Activated CD8-positive, alpha-beta memory T cell treated with anti-CD3 and anti-CD28 coated beads, Interleukin-2, amount 50 U/mL, for 4 hours (primary cell): ENCODE results near the gene SPRN.
"Not testable (repeated sequence)": the region's sequence is repeated elsewhere in the genome, so short reads cannot be mapped to it uniquely, and the experiment has no call there.

Experiments used
- DNase-seq: peaks from one replicate; pipeline ENCODE4 v3.0.0-alpha.2; 2020

SPRN gene, protein sequence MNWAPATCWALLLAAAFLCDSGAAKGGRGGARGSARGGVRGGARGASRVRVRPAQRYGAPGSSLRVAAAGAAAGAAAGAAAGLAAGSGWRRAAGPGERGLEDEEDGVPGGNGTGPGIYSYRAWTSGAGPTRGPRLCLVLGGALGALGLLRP

GRCh38 chr10:133424601-133425000, at the start of gene SPRN:
SPRN (minus strand) TSS chr10:133424625; CDS start chr10:133423681, 944 bp downstream.
- not testable (repeated sequence) for DNase-seq

DNA sequence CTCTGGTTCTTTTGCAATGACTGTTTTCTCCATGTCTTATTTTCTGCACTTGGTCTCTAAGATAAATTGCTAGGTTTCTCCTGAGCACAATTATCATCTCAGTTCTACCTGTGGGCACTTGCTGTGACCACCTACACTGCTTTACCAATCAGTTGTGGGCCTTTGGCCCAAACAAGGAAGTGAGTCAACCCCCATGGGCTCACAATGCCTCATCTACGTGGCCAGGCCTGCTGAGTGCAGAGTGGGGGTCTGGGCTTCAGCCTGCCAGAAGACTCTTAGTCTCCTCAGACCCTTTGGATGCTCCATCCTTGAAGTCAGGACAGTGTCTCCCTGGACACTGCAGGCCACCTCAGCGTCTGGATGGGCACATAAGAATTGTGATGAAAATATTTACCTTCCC, 49.6 kb upstream of the SPRN start:
- DNase-seq: no peak

GRCh38 chr10:133473270-133473669, 48.8 kb upstream of the SPRN start:
- DNase-seq: no peak

DNA sequence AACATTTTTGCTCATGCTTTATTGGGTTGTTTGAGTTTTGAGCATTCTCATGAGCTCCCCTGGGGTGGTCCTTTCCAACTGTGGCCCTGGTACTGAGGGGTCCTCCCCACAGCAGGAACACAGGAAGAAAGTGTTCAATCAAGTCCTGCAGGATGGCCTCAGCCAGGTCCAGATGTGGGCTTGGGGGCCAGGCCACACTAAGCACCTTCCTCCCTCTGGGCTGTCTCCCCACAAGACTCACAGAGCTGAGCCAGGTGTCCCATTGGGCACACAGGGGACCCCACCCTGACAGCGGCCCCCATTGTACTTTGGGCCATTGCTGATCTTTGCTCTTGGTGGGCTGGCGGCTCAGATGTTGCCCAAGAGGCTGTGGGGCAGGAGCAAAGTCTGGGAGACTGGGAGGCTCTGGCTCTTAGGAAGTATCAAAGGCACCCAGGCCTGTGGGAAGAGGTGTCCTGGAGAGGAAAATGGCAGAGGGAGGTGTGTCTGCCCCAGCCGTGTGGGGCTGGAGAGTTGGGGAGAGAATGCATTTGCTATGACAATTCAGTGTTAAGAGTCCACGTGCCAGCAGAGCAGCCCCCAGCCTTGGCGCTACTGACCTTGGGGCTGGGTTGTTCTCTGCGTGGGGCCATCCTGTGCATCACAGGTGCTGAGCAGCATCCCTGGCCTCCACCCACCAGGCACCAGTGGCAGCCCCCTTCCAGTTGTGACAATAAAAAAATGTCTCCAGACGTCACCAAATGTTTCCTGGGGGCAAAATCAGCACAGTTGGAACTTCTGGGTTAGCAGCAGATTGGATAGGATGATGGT, 47.1 kb upstream of the SPRN start:
- no peak for DNase-seq

- not testable (repeated sequence) for DNase-seq
Measured at GRCh38 chr10:133469205-133469604, 44.8 kb upstream of the SPRN start.

DNA sequence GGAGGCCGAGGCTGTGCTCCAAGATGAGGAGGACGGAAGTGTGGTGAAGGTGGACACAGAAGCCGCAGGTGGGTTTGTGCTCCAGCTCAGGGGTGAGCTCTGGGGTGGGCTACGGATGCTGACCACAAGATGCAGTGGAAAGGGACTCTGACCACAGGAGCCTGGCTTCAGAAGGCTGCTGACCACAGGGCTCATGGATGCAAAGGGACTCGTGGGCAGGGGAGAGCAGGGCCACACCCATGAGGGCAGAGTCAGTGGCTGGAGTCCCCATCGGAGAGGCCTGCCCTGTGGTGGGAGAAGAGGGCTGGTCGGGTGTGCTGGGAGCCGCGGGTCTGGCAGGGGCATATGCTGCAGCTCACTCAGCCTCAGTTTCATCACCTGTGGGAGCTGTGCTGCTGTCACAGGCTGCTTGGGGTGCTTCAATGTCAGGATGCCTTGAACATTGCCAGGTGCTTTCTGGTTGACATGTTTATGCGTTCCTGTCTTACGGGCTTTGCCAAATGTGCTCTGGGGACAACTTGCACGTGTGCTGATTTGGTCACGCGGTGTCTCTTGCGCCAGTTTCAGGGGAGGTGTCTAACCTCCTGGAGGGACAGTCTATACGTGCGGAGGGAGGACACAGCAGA, 43.0 kb upstream of the SPRN start:
- no peak for DNase-seq

GRCh38 chr10:133466683-133467275, 42.4 kb upstream of the SPRN start:
- no peak for DNase-seq

DNA sequence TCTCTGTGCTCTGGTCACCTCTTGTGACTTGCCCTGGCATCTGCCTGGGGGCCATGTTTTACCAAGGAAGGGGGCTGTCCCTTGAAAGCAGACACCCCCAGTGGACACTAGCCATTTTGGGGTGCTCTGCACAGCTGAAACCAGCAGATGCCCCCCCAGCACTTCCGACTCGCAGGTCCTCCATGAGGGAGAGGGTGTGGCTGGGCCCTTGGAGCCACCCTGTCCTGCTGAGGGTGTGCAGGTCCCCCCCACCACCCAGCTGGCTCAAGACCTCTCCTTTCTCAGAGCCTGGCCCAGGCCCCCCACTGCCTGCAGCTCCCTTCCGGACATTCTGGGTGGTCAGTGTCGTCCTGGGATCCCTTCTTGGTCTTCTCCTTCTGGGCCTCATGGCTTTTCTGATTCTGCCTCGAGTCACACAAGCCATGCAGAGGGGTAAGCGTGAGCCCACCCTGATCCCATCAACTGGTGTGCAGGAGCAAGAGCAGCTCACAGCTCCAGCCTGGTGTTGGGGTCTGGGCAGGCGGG, 41.6 kb upstream of the SPRN start:
- DNase-seq: no peak

GRCh38 chr10:133465191-133465949, 40.9 kb upstream of the SPRN start:
- no peak for DNase-seq

DNA sequence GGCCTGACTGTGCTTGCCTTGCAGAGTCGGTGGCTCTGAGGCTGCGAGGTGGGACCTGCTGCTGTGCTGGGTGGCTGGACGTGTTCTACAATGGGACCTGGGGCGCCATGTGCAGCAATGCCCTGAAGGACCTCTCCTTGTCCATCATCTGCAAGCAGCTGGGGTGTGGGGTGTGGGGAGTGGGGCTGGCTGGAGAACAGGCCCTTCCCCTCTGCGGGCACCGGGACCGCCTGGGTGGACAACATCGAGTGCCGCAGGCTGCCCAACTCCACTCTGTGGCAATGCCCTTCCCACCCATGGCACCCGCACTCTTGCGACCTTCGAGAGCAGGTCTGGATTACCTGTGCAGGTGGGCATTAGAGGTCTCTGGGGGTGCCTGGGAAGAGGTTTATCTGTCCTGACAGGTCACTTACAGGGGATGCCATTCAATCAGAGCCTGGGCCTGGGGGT, 40.2 kb upstream of the SPRN start:
- DNase-seq: no peak

DNA sequence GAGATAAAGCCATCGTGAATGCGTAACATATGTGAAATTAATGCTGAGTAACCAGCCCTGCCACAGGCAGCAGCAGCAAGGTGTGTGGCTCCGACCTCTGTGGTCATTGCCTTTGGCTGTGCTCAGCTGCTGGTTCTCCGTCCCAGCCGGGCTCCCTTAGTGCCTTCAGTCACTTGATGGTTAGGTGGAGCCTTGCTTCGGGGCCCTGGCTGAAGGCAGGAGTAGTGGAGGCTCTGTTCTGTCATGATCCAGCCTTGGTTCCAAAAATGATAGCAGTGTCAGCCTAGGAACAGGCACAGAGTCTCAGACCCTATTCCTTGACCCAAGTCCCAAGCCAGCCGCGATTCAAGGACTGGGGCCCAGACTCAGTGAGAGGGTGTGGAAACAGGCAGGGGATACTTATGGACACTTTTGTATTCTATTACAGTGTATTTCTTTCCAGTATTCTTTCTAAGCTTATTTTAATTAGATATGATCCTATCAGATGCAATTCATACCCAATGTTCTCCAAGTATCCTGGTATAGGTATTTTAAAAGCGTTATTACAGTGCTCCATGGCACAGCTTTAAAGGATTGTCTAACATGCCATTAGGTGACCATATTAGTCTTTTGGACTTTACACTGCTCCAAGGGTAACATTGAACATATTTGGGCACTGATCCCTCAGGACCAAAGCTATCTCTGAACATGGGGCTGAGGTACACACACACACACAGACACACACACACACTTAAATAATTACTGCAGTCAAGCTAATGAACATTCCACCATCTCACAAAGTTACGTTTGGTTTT, 38.3 kb upstream of the SPRN start:
- no peak for DNase-seq

- DNase-seq: no peak
Measured at GRCh38 chr10:133461841-133462240, 37.4 kb upstream of the SPRN start.

DNA sequence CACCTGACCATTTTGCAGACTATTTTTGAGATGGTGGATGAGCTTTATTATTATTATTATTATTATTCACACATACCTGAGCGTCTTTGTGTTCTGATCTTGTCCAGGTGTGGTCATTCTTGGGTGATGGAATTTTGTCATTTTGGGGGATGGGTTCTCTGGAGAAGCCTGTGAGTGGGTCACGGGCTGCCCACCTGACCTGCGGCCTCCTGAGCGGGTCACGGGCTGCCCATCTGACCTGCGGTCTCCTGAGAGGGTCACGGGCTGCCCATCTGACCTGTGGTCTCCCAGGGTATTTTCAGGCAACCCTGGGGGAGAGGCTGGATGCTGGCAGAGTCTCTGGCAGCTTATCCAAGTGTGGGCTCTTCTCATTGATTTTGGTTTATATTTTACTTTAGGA, 36.6 kb upstream of the SPRN start:
- no peak for DNase-seq

DNA sequence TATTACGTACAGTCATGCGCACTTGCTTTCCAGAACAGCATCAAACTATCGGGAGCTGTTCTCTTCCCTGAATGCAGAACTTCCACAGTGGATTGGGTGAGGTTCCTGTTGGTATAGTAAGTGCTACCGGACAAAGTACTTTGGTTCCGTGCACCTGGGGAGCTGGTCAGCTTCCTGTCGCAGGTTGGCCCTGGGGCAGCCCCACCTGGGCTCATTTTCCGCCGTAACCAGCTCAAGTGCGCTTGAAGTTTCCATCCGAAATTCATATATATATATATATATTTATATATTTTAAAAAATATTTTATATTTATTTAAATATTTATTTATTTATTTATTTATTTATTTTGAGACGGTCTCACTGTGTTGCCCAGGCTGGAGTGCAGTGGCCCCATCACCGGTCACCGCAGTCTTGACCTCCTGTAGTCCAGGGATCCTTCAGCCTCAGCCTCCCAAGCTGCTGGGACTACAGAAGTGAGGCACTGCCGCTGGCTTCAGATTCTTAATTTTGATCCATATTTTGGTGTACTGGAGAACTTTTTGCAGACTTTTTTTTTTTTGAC, 35.9 kb upstream of the SPRN start:
- no peak for DNase-seq

- DNase-seq: no peak
Measured at GRCh38 chr10:133459454-133460207, 35.2 kb upstream of the SPRN start.

DNA sequence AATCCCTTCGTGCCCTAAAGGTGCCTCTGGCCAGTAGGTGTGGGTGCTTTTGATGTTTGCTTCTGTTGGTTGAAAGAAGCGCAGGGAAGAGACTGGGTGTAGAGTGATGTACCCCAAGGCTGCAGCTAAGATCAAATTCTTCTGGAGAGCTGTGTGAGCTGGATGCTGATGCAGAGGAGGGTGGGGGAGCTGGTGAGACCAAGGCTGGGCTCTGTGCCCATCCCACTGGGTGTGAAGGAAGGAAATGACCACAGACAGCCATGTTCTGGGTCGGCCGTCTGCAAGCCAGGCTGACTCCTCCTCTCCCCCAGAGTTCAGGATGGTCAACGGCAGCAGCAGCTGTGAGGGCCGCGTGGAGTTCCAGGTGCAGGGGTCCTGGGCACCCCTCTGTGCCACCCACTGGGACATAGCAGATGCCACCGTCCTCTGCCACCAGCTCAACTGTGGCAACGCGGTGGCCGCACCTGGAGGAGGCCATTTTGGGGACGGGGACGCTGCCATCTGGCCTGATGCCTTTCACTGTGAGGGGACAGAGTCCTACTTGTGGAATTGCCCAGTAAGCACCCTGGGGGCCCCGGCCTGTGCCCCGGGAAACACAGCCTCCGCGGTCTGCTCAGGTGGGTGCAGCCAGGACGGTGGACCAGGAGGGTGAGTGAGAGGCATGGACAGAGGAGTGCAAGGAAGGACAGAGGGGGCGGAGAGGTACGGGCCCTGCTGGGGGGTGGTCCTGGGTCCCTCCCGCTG, 34.5 kb upstream of the SPRN start:
- no peak for DNase-seq

- DNase-seq: no peak
Measured at GRCh38 chr10:133458021-133458709, 33.7 kb upstream of the SPRN start.

DNA sequence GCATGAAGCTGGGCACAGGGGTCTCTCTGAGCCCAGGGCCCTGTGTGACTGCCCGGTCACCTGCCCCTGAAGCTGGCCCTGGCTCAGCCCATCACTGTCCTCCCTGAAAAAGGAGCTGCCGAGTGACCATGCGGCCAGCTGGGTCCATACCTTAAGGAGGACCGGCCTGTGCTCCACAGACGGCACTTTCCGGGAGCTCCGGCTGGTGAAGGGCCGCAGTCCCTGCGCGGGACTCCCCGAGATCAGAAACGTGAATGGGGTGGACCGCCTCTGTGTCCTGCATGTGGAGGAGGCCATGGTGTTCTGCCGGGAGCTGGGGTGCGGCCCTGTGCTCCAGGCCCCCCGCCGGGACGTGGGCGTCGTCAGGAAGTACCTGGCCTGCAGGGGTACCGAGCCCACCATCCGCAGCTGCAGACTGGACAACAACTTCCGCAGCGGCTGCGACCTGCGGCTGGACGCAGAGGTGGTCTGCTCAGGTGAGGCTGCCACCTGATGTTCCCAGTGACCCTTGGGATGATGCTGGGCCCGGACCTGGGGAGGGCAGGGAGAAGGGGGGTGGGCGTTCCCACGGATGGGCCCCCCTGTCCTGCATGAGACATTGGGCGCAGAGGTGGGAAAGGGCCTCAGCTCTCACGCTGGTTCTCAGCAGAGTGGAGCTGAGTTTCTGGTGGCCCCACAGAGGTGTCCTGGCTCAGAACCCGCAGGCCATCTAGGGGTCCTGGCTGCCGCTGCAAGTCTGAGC, 32.8 kb upstream of the SPRN start:
- DNase-seq: no peak
